ENCODE results near the gene ACOX2. TPM values are rescaled to one million over a fixed set of nuclear protein-coding genes. Genes with fewer than 3 reads are reported as not detected.

The ACOX2 gene
- total and polyA plus RNA-seq, 4 donors = 74.3 to 214 (median 141) TPM

DNA sequence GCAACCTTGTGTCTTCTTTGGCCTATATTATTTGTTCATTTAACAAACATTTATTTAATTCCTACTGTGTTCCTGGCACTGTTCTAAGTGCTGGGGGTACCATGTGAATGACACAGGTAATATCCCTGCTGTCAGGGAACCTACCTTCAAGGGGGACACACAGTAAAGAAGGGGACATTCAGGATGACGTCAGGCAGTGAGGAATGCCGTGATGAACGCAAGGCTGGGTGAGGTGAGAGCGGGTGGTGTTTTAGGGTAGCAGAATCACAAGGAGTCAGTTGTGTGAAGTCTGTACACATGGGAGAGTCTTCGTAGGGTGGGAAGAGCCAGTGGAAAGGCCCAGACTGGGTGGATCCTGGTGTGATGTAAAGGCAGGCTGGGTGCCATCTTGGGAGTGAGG, 41.9 kb upstream of the ACOX2 start:
- Histone ChIP-seq H3K27me3 (ENCODE audit: control insufficient read depth in 4 of 4, insufficient read depth in 4 of 4, low read length in 3 of 4) (no peaks in the 10 kb centered on the region), H3K27ac (ENCODE audit: low read depth in 1 of 2, low read length in 2 of 2) (no peak overlapping the region), H3K4me1 (ENCODE audit: control insufficient read depth in 4 of 4, insufficient read depth in 4 of 4, low read length in 3 of 4) (peaks cover 0 to 7% (median under 1%) of the 10 kb centered on the region in 4 donors), H3K4me3 (ENCODE audit: low read depth in 1 of 3, low read length in 3 of 3) (no peak overlapping the region), H3K9me3 (ENCODE audit: control insufficient read depth in 4 of 4, low read length in 3 of 4) (no peaks in the 10 kb centered on the region), H3K36me3 (ENCODE audit: control insufficient read depth in 4 of 4, insufficient read depth in 3 of 4, low read depth in 1 of 4, low read length in 3 of 4) (no peaks in the 10 kb centered on the region), H3K9ac (ENCODE audit: low read depth in 1 of 2, low read length in 2 of 2) (no peak overlapping the region)
- 97% methylated on average over 5 of the region's 5 CpGs for WGBS
- DNase-seq (ENCODE audit: low spot score) = no peak
- TF ChIP-seq, protein P1, sequence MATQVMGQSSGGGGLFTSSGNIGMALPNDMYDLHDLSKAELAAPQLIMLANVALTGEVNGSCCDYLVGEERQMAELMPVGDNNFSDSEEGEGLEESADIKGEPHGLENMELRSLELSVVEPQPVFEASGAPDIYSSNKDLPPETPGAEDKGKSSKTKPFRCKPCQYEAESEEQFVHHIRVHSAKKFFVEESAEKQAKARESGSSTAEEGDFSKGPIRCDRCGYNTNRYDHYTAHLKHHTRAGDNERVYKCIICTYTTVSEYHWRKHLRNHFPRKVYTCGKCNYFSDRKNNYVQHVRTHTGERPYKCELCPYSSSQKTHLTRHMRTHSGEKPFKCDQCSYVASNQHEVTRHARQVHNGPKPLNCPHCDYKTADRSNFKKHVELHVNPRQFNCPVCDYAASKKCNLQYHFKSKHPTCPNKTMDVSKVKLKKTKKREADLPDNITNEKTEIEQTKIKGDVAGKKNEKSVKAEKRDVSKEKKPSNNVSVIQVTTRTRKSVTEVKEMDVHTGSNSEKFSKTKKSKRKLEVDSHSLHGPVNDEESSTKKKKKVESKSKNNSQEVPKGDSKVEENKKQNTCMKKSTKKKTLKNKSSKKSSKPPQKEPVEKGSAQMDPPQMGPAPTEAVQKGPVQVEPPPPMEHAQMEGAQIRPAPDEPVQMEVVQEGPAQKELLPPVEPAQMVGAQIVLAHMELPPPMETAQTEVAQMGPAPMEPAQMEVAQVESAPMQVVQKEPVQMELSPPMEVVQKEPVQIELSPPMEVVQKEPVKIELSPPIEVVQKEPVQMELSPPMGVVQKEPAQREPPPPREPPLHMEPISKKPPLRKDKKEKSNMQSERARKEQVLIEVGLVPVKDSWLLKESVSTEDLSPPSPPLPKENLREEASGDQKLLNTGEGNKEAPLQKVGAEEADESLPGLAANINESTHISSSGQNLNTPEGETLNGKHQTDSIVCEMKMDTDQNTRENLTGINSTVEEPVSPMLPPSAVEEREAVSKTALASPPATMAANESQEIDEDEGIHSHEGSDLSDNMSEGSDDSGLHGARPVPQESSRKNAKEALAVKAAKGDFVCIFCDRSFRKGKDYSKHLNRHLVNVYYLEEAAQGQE (IDR thresholded peaks at IDR 0.05) = no peak
- TF ChIP-seq, protein P2, sequence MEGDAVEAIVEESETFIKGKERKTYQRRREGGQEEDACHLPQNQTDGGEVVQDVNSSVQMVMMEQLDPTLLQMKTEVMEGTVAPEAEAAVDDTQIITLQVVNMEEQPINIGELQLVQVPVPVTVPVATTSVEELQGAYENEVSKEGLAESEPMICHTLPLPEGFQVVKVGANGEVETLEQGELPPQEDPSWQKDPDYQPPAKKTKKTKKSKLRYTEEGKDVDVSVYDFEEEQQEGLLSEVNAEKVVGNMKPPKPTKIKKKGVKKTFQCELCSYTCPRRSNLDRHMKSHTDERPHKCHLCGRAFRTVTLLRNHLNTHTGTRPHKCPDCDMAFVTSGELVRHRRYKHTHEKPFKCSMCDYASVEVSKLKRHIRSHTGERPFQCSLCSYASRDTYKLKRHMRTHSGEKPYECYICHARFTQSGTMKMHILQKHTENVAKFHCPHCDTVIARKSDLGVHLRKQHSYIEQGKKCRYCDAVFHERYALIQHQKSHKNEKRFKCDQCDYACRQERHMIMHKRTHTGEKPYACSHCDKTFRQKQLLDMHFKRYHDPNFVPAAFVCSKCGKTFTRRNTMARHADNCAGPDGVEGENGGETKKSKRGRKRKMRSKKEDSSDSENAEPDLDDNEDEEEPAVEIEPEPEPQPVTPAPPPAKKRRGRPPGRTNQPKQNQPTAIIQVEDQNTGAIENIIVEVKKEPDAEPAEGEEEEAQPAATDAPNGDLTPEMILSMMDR (IDR thresholded peaks at IDR 0.05; ENCODE audit: low read depth, low read length, missing input control) = no peak
- TF ChIP-seq HNF4A (conservative IDR thresholded peaks at IDR 0.05) (no peak), FOXA1 (IDR thresholded peaks at IDR 0.05) (no peak), RAD21 (IDR thresholded peaks at IDR 0.05) (no peak), FOXA2 (IDR thresholded peaks at IDR 0.05) (no peak), GABPA (IDR thresholded peaks at IDR 0.05 in 1 of 2, conservative IDR thresholded peaks at IDR 0.05 in 1 of 2) (no peak), JUND (IDR thresholded peaks at IDR 0.05) (no peak), EGR1 (IDR thresholded peaks at IDR 0.05; ENCODE audit: low read depth in 2 of 2) (no peak), NR2F2 (IDR thresholded peaks at IDR 0.05) (no peak), YY1 (IDR thresholded peaks at IDR 0.05) (no peak), RXRA (IDR thresholded peaks at IDR 0.05) (no peak), SP1 (IDR thresholded peaks at IDR 0.05) (no peak), TAF1 (conservative IDR thresholded peaks at IDR 0.05) (no peak), HNF4G (IDR thresholded peaks at IDR 0.05) (no peak)
- TF ChIP-seq, protein P3, sequence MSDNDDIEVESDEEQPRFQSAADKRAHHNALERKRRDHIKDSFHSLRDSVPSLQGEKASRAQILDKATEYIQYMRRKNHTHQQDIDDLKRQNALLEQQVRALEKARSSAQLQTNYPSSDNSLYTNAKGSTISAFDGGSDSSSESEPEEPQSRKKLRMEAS (IDR thresholded peaks at IDR 0.05) = no peak
- TF ChIP-seq, protein P4, sequence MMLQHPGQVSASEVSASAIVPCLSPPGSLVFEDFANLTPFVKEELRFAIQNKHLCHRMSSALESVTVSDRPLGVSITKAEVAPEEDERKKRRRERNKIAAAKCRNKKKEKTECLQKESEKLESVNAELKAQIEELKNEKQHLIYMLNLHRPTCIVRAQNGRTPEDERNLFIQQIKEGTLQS (IDR thresholded peaks at IDR 0.05) = no peak
- TF ChIP-seq, protein P5, sequence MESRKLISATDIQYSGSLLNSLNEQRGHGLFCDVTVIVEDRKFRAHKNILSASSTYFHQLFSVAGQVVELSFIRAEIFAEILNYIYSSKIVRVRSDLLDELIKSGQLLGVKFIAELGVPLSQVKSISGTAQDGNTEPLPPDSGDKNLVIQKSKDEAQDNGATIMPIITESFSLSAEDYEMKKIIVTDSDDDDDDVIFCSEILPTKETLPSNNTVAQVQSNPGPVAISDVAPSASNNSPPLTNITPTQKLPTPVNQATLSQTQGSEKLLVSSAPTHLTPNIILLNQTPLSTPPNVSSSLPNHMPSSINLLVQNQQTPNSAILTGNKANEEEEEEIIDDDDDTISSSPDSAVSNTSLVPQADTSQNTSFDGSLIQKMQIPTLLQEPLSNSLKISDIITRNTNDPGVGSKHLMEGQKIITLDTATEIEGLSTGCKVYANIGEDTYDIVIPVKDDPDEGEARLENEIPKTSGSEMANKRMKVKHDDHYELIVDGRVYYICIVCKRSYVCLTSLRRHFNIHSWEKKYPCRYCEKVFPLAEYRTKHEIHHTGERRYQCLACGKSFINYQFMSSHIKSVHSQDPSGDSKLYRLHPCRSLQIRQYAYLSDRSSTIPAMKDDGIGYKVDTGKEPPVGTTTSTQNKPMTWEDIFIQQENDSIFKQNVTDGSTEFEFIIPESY (IDR thresholded peaks at IDR 0.05) = no peak
